ENCODE measurements around the gene DNAH17.

DNAH17 gene

GRCh38 chr17:78591263-78591671 is 14.1 kb upstream of the DNAH17 start:
- H3K9me3 ChIP-seq (ENCODE audit: control insufficient read depth, insufficient read depth, low read depth, low read length): no peaks in the 10 kb centered on the region
- no peak overlapping the region for H3K4me3 ChIP-seq (ENCODE audit: low read depth, low read length)
- H3K4me1 ChIP-seq (ENCODE audit: control insufficient read depth, insufficient read depth, low read length): peaks cover 5% of the 10 kb centered on the region
- CTCF ChIA-PET: interaction anchor here (0.7 kb wide), 1 partner anchor 683 kb away, joined by 3 read pairs; no protein-coding TSS in a partner anchor
- POLR2A ChIA-PET: no interaction called here
- TF ChIP-seq ZNF585B (tag by site-specific recombination; IDR thresholded peaks at IDR 0.05) (no peak), ZNF558 (tag by site-specific recombination; IDR thresholded peaks at IDR 0.05) (no peak), ZSCAN30 (tag by site-specific recombination; IDR thresholded peaks at IDR 0.05) (no peak), SCRT1 (tag by site-specific recombination; IDR thresholded peaks at IDR 0.05; ENCODE audit: borderline replicate concordance) (no peak), ZNF24 (tag by site-specific recombination; IDR thresholded peaks at IDR 0.05) (no peak), REST (tag by site-specific recombination; IDR thresholded peaks at IDR 0.05) (no peak), ZNF121 (tag by site-specific recombination; IDR thresholded peaks at IDR 0.05) (no peak), ZNF518A (tag by site-specific recombination; conservative IDR thresholded peaks at IDR 0.05; ENCODE audit: low read depth) (no peak), ZNF473 (tag by site-specific recombination; IDR thresholded peaks at IDR 0.05) (no peak), YY1 (tag by site-specific recombination; IDR thresholded peaks at IDR 0.05) (no peak), ZNF132 (tag by site-specific recombination; IDR thresholded peaks at IDR 0.05; ENCODE audit: borderline replicate concordance) (no peak), ZNF175 (tag by site-specific recombination; IDR thresholded peaks at IDR 0.05) (no peak), ZNF670 (tag by site-specific recombination; IDR thresholded peaks at IDR 0.05; ENCODE audit: low read depth) (no peak), ZNF513 (tag by site-specific recombination; IDR thresholded peaks at IDR 0.05) (no peak), PBX3 (CRISPR knock-in tag; IDR thresholded peaks at IDR 0.05) (no peak)
- H3K27ac ChIP-seq (ENCODE audit: extremely low read depth, low read depth, low read length): no peak overlapping the region
- no peaks in the 10 kb centered on the region for H3K36me3 ChIP-seq (ENCODE audit: control insufficient read depth in 2 of 2, insufficient read depth in 1 of 2, low read length in 2 of 2)

Data from HEK293 (cell line).